Smooth muscle cell (in vitro differentiated cells): Measurements from ENCODE around the gene FGFR2. TPM values are rescaled to one million over a fixed set of nuclear protein-coding genes. Genes with fewer than 3 reads are reported as not detected.

Experiments
- DNase-seq: peaks from one replicate; lab custom pipeline; 2025; ENCODE audit not compliant: unreplicated experiment; lab: John Stamatoyannopoulos, UW
- H2AFZ ChIP-seq: fragments of 200-600 bp; sonication (generic); 2 replicates; pipeline ENCODE4 v1.6.0; 2016; ENCODE audit warnings: antibody characterized with exemption, low read depth, mild to moderate bottlenecking
- H3F3A ChIP-seq: fragments of 200-600 bp; sonication (generic); 2 replicates; pipeline ENCODE4 v1.6.0; 2017; ENCODE audit warnings: antibody characterized with exemption, low read depth
- H3K27ac ChIP-seq: fragments of 200-600 bp; sonication (generic); 2 replicates; pipeline ENCODE4 v1.5.1; 2016; ENCODE audit warnings: low read depth, mild to moderate bottlenecking
- H3K27me3 ChIP-seq: fragments of 200-600 bp; sonication (generic); 2 replicates; pipeline ENCODE4 v1.6.1; 2016; ENCODE audit warnings: low read depth, mild to moderate bottlenecking
- H3K36me3 ChIP-seq: fragments of 200-600 bp; sonication (generic); 2 replicates; pipeline ENCODE4 v1.5.1; 2016; ENCODE audit warnings: low read depth
- H3K4me1 ChIP-seq: fragments of 200-600 bp; sonication (generic); 2 replicates; pipeline ENCODE4 v1.5.1; 2016; ENCODE audit warnings: low read depth
- H3K4me2 ChIP-seq: fragments of 200-600 bp; sonication (generic); 2 replicates; pipeline ENCODE4 v1.6.0; 2016; ENCODE audit warnings: mild to moderate bottlenecking
- H3K4me3 ChIP-seq: fragments of 200-600 bp; sonication (generic); 2 replicates; pipeline ENCODE4 v1.5.1; 2016; ENCODE audit warnings: mild to moderate bottlenecking
- H3K79me2 ChIP-seq: fragments of 200-600 bp; sonication (generic); 2 replicates; pipeline ENCODE4 v1.6.0; 2016; ENCODE audit warnings: low read depth, mild to moderate bottlenecking
- H3K9ac ChIP-seq: fragments of 200-600 bp; sonication (generic); 2 replicates; pipeline ENCODE4 v1.6.0; 2016; ENCODE audit warnings: low read depth
- H3K9me3 ChIP-seq: fragments of 200-600 bp; sonication (generic); replicated peaks from 2 replicates; pipeline ENCODE4 v1.5.1; 2016; ENCODE audit warnings: low read depth
- H4K20me1 ChIP-seq: fragments of 200-600 bp; sonication (generic); 2 replicates; pipeline ENCODE4 v1.6.0; 2016; ENCODE audit warnings: low read depth
- CTCF ChIP-seq: fragments of 200-600 bp; sonication (generic); IDR thresholded peaks from 2 replicates; pipeline ENCODE4 v1.5.1; 2017; ENCODE audit warnings: borderline replicate concordance, mild to moderate bottlenecking, antibody characterized with exemption; ENCODE audit not compliant: insufficient read depth, poor library complexity, severe bottlenecking
- WGBS: methylation state at CpG from one replicate; pipeline ENCODE4 v1.1.7; 2016; ENCODE audit warnings: low lambda C conversion rate; 5-methylcytosine and 5-hydroxymethylcytosine counted together
- polyA plus RNA-seq: library from polyadenylated mRNA; unstranded; fragments of >200 nt; fragmentation: Nextera tagmentation; extraction: Ambion mirVana; gene quantifications from 2 replicates; pipeline ENCODE4 v1.2.1, GENCODE V29; 2016
- total RNA-seq: library from RNA; depleted of rRNA; stranded (reverse); fragments of >200 nt; gene quantifications from 2 replicates; pipeline ENCODE4 v1.2.3, GENCODE V29; 2014

FGFR2 gene
- total and polyA plus RNA-seq, 2 experiments from 2014 or later: 85.9 to 103 TPM

GRCh38 chr10:121457729-121458128 lies 140.5 kb downstream of the FGFR2 start:
- Histone ChIP-seq H3K79me2 (no peaks in the 10 kb centered on the region), H3K36me3 (no peaks in the 10 kb centered on the region), H3K9me3 (no peaks in the 10 kb centered on the region), H3K27ac (no peak overlapping the region), H4K20me1 (no peaks in the 10 kb centered on the region), H3K27me3 (no peaks in the 10 kb centered on the region), H3K4me3 (no peak overlapping the region), H3F3A (no peaks in the 10 kb centered on the region), H3K9ac (no peak overlapping the region), H3K4me1 (peaks cover 11% of the 10 kb centered on the region), H3K4me2 (no peak overlapping the region), H2AFZ (no peak overlapping the region)
- no peak for DNase-seq
- WGBS: 84% methylated on average over 3 of the region's 3 CpGs
- TF ChIP-seq CTCF: no peak

- no peaks in the 10 kb centered on the region for H3F3A ChIP-seq
- H2AFZ ChIP-seq: peak overlapping the region; percentile 2
- H3K27ac ChIP-seq: no peak overlapping the region
- WGBS: 5% methylated on average over 5 of the region's 5 CpGs
- H3K4me2 ChIP-seq: peak overlapping the region; percentile 12
- no peak for DNase-seq
- H3K79me2 ChIP-seq: no peaks in the 10 kb centered on the region
- peaks cover 12% of the 10 kb centered on the region for H3K4me1 ChIP-seq
- no peaks in the 10 kb centered on the region for H3K27me3 ChIP-seq
- H3K4me3 ChIP-seq: no peak overlapping the region
- no peaks in the 10 kb centered on the region for H3K9me3 ChIP-seq
- no peak for TF ChIP-seq CTCF
- no peaks in the 10 kb centered on the region for H3K36me3 ChIP-seq
- H3K9ac ChIP-seq: no peak overlapping the region
- no peaks in the 10 kb centered on the region for H4K20me1 ChIP-seq
Observed at GRCh38 chr10:121455377-121455776, 142.9 kb downstream of the FGFR2 start.

GRCh38 chr10:121454781-121455180 lies 143.5 kb downstream of the FGFR2 start:
- no peak overlapping the region for H2AFZ ChIP-seq
- no peaks in the 10 kb centered on the region for H3K27me3 ChIP-seq
- no peak for TF ChIP-seq CTCF
- peaks cover 14% of the 10 kb centered on the region for H3K4me1 ChIP-seq
- DNase-seq: no peak
- 83% methylated on average over 4 of the region's 4 CpGs for WGBS
- no peaks in the 10 kb centered on the region for H3K36me3 ChIP-seq
- H3K4me2 ChIP-seq: no peak overlapping the region
- no peaks in the 10 kb centered on the region for H3K9me3 ChIP-seq
- H3F3A ChIP-seq: no peaks in the 10 kb centered on the region
- no peak overlapping the region for H3K9ac ChIP-seq
- H3K4me3 ChIP-seq: no peak overlapping the region
- no peaks in the 10 kb centered on the region for H4K20me1 ChIP-seq
- H3K27ac ChIP-seq: no peak overlapping the region
- H3K79me2 ChIP-seq: no peaks in the 10 kb centered on the region

- H3F3A ChIP-seq: no peaks in the 10 kb centered on the region
- no peaks in the 10 kb centered on the region for H3K9me3 ChIP-seq
- no peaks in the 10 kb centered on the region for H3K79me2 ChIP-seq
- H3K9ac ChIP-seq: no peak overlapping the region
- TF ChIP-seq CTCF: no peak
- H2AFZ ChIP-seq: peak overlapping the region; percentile 62
- 86% methylated on average over 3 of the region's 3 CpGs for WGBS
- no peak overlapping the region for H3K27ac ChIP-seq
- H3K4me1 ChIP-seq: peaks cover 22% of the 10 kb centered on the region
- H3K4me3 ChIP-seq: no peak overlapping the region
- H4K20me1 ChIP-seq: no peaks in the 10 kb centered on the region
- H3K27me3 ChIP-seq: no peaks in the 10 kb centered on the region
- no peak for DNase-seq
- no peaks in the 10 kb centered on the region for H3K36me3 ChIP-seq
- H3K4me2 ChIP-seq: no peak overlapping the region
Observed at GRCh38 chr10:121453160-121453559, 145.1 kb downstream of the FGFR2 start.
